GM23338 (cell line): Measurements from ENCODE around the gene BTN2A1. TPM values are rescaled to one million over a fixed set of nuclear protein-coding genes. Genes with fewer than 3 reads are reported as not detected.

ENCODE experiments used
- ATAC-seq: fragments of 200-7000 bp; cut with Tn5 transposase; 3 replicates; pipeline ENCODE4 v1.9.1; 2020
- DNase-seq: peaks from one replicate; pipeline ENCODE4 v3.0.0-alpha.2; 2015; ENCODE audit warnings: low spot score
- H2AFZ ChIP-seq: fragments of 200-600 bp; sonication (generic); 2 replicates; pipeline ENCODE4 v1.8.0; 2016; ENCODE audit warnings: antibody characterized with exemption, mild to moderate bottlenecking, moderate library complexity
- H3F3A ChIP-seq: fragments of 200-600 bp; sonication (generic); replicated peaks from 2 replicates; pipeline ENCODE4 v1.8.0; 2017; ENCODE audit warnings: antibody characterized with exemption, mixed run types, low read depth
- H3K27ac ChIP-seq: fragments of 200-600 bp; sonication (generic); 2 replicates; pipeline ENCODE4 v1.6.1; 2016; ENCODE audit warnings: low read depth
- H3K27me3 ChIP-seq: fragments of 200-600 bp; sonication (generic); 2 replicates; pipeline ENCODE4 v1.8.0; 2016; ENCODE audit warnings: mild to moderate bottlenecking, mixed run types, moderate library complexity; ENCODE audit not compliant: insufficient read depth
- H3K36me3 ChIP-seq: fragments of 200-600 bp; sonication (generic); 2 replicates; pipeline ENCODE4 v1.8.0; 2016; ENCODE audit warnings: mild to moderate bottlenecking; ENCODE audit not compliant: insufficient read depth
- H3K4me1 ChIP-seq: fragments of 200-600 bp; sonication (generic); 2 replicates; pipeline ENCODE4 v1.8.0; 2016; ENCODE audit warnings: mild to moderate bottlenecking, moderate library complexity; ENCODE audit not compliant: insufficient read depth
- H3K4me2 ChIP-seq: fragments of 200-600 bp; sonication (generic); 2 replicates; pipeline ENCODE4 v1.7.1; 2017; ENCODE audit warnings: mixed run types
- H3K4me3 ChIP-seq: fragments of 200-600 bp; sonication (generic); 2 replicates; pipeline ENCODE4 v1.6.1; 2016; ENCODE audit warnings: mixed run types
- H3K79me2 ChIP-seq: fragments of 200-600 bp; sonication (generic); replicated peaks from 2 replicates; pipeline ENCODE4 v1.8.0; 2017; ENCODE audit warnings: mild to moderate bottlenecking; ENCODE audit not compliant: insufficient read depth
- H3K9me2 ChIP-seq: fragments of 200-600 bp; sonication (generic); 2 replicates; pipeline ENCODE4 v1.8.0; 2017; ENCODE audit not compliant: insufficient read depth
- H4K20me1 ChIP-seq: fragments of 200-600 bp; sonication (generic); replicated peaks from 2 replicates; pipeline ENCODE4 v1.8.0; 2017; ENCODE audit warnings: mild to moderate bottlenecking; ENCODE audit not compliant: insufficient read depth
- H3K27ac Mint-ChIP-seq: 2 replicates; pipeline ENCODE4 v1.8.0; 2020; ENCODE audit warnings: inconsistent platforms, mild to moderate bottlenecking, moderate library complexity, mixed read lengths
- H3K27me3 Mint-ChIP-seq: 3 replicates; pipeline ENCODE4 v1.8.0; 2022; ENCODE audit warnings: low read depth, mild to moderate bottlenecking, moderate library complexity, mixed read lengths, inconsistent platforms; ENCODE audit not compliant: insufficient read depth, poor library complexity
- H3K36me3 Mint-ChIP-seq: 3 replicates; pipeline ENCODE4 v1.8.0; 2021; ENCODE audit warnings: low read depth, mild to moderate bottlenecking, inconsistent platforms, moderate library complexity, mixed read lengths
- H3K4me1 Mint-ChIP-seq: 3 replicates; pipeline ENCODE4 v1.8.0; 2020; ENCODE audit warnings: mild to moderate bottlenecking, inconsistent platforms, mixed read lengths
- H3K4me3 Mint-ChIP-seq: 3 replicates; pipeline ENCODE4 v1.8.0; 2021; ENCODE audit warnings: moderate library complexity, mild to moderate bottlenecking, inconsistent platforms, mixed read lengths
- H3K9me3 Mint-ChIP-seq: 3 replicates; pipeline ENCODE4 v1.8.0; 2020; ENCODE audit warnings: moderate library complexity, mild to moderate bottlenecking, inconsistent platforms, mixed read lengths
- CREB1 ChIP-seq: fragments of 250-450 bp; sonication (Bioruptor Pico); IDR thresholded peaks from 2 replicates; pipeline ENCODE4 v1.5.0; 2020; ENCODE audit warnings: low read depth, mild to moderate bottlenecking, moderate library complexity
- ETS1 ChIP-seq: IDR thresholded peaks from 2 replicates; pipeline ENCODE4 v1.6.1; 2016; ENCODE audit warnings: antibody characterized with exemption
- EZH2 ChIP-seq: fragments of 200-600 bp; sonication (generic); IDR thresholded peaks from one replicate; pipeline ENCODE4 v1.8.0; 2017; ENCODE audit warnings: antibody characterized with exemption, mild to moderate bottlenecking, low read depth; ENCODE audit not compliant: unreplicated experiment
- EZH2phosphoT487 ChIP-seq: fragments of 200-600 bp; sonication (generic); IDR thresholded peaks from one replicate; pipeline ENCODE4 v1.8.1; 2018; ENCODE audit warnings: antibody characterized with exemption; ENCODE audit not compliant: unreplicated experiment
- JUNB ChIP-seq: IDR thresholded peaks from one replicate; pipeline ENCODE4 v1.6.1; 2016; ENCODE audit warnings: antibody characterized with exemption; ENCODE audit not compliant: unreplicated experiment
- NANOG ChIP-seq: IDR thresholded peaks from 2 replicates; pipeline ENCODE4 v1.6.1; 2016; ENCODE audit warnings: antibody characterized with exemption, borderline replicate concordance
- POLR2AphosphoS5 ChIP-seq: IDR thresholded peaks from 2 replicates; pipeline ENCODE4 v1.6.1; 2016; ENCODE audit warnings: antibody characterized with exemption, low read depth
- STAT1 ChIP-seq: IDR thresholded peaks from one replicate; pipeline ENCODE4 v1.6.1; 2016; ENCODE audit warnings: antibody characterized with exemption; ENCODE audit not compliant: unreplicated experiment
- ZNF114 ChIP-seq: fragments of 250-450 bp; sonication (Bioruptor Pico); IDR thresholded peaks from 2 replicates; pipeline ENCODE4 v1.5.0; 2020; ENCODE audit warnings: mild to moderate bottlenecking, moderate library complexity
- ZNF331 ChIP-seq: fragments of 250-450 bp; sonication (Bioruptor Pico); IDR thresholded peaks from 2 replicates; pipeline ENCODE4 v1.5.0; 2020; ENCODE audit warnings: low read depth, mild to moderate bottlenecking, moderate library complexity
- polyA plus RNA-seq: library from polyadenylated mRNA; unstranded; fragments of >200 nt; fragmentation: Nextera tagmentation; extraction: Ambion mirVana; gene quantifications from 2 replicates; pipeline ENCODE4 v1.2.1, GENCODE V29; 2016
- total RNA-seq: library from RNA; depleted of rRNA; stranded (reverse); fragments of >200 nt; shearing (Covaris generic); gene quantifications from 2 replicates; pipeline ENCODE4 v1.2.3, GENCODE V29; 2014
- TF ChIP-seq, protein P1 (sequence below), 2 experiments: fragments of 200-600 bp in 1 of 2; sonication (generic) in 1 of 2; conservative IDR thresholded peaks; 2 replicates each; pipeline versions ENCODE4 v1.5.1 to v1.6.1; 2016 to 2017; ENCODE audit warnings: antibody characterized with exemption in 2 of 2, low read depth in 2 of 2, mild to moderate bottlenecking in 2 of 2, moderate library complexity in 1 of 2
- TF ChIP-seq, protein P2 (sequence below): IDR thresholded peaks from one replicate; pipeline ENCODE4 v1.6.1; 2018; ENCODE audit warnings: antibody characterized with exemption; ENCODE audit not compliant: unreplicated experiment
- TF ChIP-seq, protein P3 (sequence below): fragments of 250-450 bp; sonication (Bioruptor Pico); IDR thresholded peaks from 2 replicates; pipeline ENCODE4 v1.5.0; 2020; ENCODE audit warnings: mild to moderate bottlenecking, moderate library complexity

Gene BTN2A1
- total and polyA plus RNA-seq, 2 experiments from 2014 or later = 6.3 to 7.0 TPM

- H3K9me3 Mint-ChIP-seq = no peaks in the 10 kb centered on the region
- DNase-seq = peak; percentile 70
- Histone ChIP-seq H3K36me3 (peaks cover 7% of the 10 kb centered on the region), H3K9me2 (no peaks in the 10 kb centered on the region), H4K20me1 (peaks cover 2% of the 10 kb centered on the region; the same call in 1 of the 2 replicates), H3K27me3 (no peaks in the 10 kb centered on the region), H3K4me1 (no peaks in the 10 kb centered on the region; the same call in none of the 2 replicates), H3F3A (no peaks in the 10 kb centered on the region), H3K27ac (no peak overlapping the region), H3K79me2 (peaks cover 14% of the 10 kb centered on the region), H3K4me2 (peak overlapping the region; percentile 71), H3K4me3 (peak overlapping the region; percentile 63), H2AFZ (peak overlapping the region; percentile 73)
- H3K4me3 Mint-ChIP-seq = peak overlapping the region; percentile 93
- H3K27ac Mint-ChIP-seq = peak overlapping the region; percentile 97
- ATAC-seq = peak; percentile 70
- H3K4me1 Mint-ChIP-seq = peaks cover 16% of the 10 kb centered on the region
- TF ChIP-seq STAT1 = no peak
- TF ChIP-seq JUNB = no peak
- TF ChIP-seq, protein P1, sequence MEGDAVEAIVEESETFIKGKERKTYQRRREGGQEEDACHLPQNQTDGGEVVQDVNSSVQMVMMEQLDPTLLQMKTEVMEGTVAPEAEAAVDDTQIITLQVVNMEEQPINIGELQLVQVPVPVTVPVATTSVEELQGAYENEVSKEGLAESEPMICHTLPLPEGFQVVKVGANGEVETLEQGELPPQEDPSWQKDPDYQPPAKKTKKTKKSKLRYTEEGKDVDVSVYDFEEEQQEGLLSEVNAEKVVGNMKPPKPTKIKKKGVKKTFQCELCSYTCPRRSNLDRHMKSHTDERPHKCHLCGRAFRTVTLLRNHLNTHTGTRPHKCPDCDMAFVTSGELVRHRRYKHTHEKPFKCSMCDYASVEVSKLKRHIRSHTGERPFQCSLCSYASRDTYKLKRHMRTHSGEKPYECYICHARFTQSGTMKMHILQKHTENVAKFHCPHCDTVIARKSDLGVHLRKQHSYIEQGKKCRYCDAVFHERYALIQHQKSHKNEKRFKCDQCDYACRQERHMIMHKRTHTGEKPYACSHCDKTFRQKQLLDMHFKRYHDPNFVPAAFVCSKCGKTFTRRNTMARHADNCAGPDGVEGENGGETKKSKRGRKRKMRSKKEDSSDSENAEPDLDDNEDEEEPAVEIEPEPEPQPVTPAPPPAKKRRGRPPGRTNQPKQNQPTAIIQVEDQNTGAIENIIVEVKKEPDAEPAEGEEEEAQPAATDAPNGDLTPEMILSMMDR (conservative IDR thresholded peaks at IDR 0.05; ENCODE audit: low read depth in 2 of 2) = no peak
- TF ChIP-seq, protein P2, sequence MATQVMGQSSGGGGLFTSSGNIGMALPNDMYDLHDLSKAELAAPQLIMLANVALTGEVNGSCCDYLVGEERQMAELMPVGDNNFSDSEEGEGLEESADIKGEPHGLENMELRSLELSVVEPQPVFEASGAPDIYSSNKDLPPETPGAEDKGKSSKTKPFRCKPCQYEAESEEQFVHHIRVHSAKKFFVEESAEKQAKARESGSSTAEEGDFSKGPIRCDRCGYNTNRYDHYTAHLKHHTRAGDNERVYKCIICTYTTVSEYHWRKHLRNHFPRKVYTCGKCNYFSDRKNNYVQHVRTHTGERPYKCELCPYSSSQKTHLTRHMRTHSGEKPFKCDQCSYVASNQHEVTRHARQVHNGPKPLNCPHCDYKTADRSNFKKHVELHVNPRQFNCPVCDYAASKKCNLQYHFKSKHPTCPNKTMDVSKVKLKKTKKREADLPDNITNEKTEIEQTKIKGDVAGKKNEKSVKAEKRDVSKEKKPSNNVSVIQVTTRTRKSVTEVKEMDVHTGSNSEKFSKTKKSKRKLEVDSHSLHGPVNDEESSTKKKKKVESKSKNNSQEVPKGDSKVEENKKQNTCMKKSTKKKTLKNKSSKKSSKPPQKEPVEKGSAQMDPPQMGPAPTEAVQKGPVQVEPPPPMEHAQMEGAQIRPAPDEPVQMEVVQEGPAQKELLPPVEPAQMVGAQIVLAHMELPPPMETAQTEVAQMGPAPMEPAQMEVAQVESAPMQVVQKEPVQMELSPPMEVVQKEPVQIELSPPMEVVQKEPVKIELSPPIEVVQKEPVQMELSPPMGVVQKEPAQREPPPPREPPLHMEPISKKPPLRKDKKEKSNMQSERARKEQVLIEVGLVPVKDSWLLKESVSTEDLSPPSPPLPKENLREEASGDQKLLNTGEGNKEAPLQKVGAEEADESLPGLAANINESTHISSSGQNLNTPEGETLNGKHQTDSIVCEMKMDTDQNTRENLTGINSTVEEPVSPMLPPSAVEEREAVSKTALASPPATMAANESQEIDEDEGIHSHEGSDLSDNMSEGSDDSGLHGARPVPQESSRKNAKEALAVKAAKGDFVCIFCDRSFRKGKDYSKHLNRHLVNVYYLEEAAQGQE = no peak
- TF ChIP-seq POLR2AphosphoS5 = no peak
- no peak for TF ChIP-seq EZH2phosphoT487
- TF ChIP-seq, protein P3, sequence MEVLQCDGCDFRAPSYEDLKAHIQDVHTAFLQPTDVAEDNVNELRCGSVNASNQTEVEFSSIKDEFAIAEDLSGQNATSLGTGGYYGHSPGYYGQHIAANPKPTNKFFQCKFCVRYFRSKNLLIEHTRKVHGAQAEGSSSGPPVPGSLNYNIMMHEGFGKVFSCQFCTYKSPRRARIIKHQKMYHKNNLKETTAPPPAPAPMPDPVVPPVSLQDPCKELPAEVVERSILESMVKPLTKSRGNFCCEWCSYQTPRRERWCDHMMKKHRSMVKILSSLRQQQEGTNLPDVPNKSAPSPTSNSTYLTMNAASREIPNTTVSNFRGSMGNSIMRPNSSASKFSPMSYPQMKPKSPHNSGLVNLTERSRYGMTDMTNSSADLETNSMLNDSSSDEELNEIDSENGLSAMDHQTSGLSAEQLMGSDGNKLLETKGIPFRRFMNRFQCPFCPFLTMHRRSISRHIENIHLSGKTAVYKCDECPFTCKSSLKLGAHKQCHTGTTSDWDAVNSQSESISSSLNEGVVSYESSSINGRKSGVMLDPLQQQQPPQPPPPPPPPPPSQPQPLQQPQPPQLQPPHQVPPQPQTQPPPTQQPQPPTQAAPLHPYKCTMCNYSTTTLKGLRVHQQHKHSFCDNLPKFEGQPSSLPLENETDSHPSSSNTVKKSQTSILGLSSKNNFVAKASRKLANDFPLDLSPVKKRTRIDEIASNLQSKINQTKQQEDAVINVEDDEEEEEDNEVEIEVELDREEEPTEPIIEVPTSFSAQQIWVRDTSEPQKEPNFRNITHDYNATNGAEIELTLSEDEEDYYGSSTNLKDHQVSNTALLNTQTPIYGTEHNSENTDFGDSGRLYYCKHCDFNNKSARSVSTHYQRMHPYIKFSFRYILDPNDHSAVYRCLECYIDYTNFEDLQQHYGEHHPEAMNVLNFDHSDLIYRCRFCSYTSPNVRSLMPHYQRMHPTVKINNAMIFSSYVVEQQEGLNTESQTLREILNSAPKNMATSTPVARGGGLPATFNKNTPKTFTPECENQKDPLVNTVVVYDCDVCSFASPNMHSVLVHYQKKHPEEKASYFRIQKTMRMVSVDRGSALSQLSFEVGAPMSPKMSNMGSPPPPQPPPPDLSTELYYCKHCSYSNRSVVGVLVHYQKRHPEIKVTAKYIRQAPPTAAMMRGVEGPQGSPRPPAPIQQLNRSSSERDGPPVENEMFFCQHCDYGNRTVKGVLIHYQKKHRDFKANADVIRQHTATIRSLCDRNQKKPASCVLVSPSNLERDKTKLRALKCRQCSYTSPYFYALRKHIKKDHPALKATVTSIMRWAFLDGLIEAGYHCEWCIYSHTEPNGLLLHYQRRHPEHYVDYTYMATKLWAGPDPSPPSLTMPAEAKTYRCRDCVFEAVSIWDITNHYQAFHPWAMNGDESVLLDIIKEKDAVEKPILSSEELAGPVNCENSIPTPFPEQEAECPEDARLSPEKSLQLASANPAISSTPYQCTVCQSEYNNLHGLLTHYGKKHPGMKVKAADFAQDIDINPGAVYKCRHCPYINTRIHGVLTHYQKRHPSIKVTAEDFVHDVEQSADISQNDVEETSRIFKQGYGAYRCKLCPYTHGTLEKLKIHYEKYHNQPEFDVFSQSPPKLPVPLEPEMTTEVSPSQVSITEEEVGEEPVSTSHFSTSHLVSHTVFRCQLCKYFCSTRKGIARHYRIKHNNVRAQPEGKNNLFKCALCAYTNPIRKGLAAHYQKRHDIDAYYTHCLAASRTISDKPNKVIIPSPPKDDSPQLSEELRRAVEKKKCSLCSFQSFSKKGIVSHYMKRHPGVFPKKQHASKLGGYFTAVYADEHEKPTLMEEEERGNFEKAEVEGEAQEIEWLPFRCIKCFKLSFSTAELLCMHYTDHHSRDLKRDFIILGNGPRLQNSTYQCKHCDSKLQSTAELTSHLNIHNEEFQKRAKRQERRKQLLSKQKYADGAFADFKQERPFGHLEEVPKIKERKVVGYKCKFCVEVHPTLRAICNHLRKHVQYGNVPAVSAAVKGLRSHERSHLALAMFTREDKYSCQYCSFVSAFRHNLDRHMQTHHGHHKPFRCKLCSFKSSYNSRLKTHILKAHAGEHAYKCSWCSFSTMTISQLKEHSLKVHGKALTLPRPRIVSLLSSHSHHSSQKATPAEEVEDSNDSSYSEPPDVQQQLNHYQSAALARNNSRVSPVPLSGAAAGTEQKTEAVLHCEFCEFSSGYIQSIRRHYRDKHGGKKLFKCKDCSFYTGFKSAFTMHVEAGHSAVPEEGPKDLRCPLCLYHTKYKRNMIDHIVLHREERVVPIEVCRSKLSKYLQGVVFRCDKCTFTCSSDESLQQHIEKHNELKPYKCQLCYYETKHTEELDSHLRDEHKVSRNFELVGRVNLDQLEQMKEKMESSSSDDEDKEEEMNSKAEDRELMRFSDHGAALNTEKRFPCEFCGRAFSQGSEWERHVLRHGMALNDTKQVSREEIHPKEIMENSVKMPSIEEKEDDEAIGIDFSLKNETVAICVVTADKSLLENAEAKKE (CRISPR knock-in tag) = no peak
- TF ChIP-seq ETS1 = no peak
- TF ChIP-seq ZNF331 = no peak
- no peak for TF ChIP-seq NANOG
- TF ChIP-seq EZH2 = no peak
- no peak for TF ChIP-seq CREB1 (CRISPR knock-in tag)
- no peak for TF ChIP-seq ZNF114 (CRISPR knock-in tag)
- H3K36me3 Mint-ChIP-seq = peaks cover 20% of the 10 kb centered on the region
- peaks cover 1% of the 10 kb centered on the region for H3K27me3 Mint-ChIP-seq
These were observed 420 bp upstream of the BTN2A1 start for GRCh38 chr6:26457264-26457805.
